NCI-H446 (cell line): Measurements from ENCODE around the gene HBG2.
A peak's percentile ranks its signal among the peaks of the same experiment; 100 is the strongest.
"Not testable (repeated sequence)": the region's sequence is repeated elsewhere in the genome, so short reads cannot be mapped to it uniquely, and the experiment has no call there.

Experiments used
- DNase-seq, 2 experiments: peaks; one replicate each; lab custom pipeline; 2025; lab: John Stamatoyannopoulos, UW

Gene HBG2

DNA sequence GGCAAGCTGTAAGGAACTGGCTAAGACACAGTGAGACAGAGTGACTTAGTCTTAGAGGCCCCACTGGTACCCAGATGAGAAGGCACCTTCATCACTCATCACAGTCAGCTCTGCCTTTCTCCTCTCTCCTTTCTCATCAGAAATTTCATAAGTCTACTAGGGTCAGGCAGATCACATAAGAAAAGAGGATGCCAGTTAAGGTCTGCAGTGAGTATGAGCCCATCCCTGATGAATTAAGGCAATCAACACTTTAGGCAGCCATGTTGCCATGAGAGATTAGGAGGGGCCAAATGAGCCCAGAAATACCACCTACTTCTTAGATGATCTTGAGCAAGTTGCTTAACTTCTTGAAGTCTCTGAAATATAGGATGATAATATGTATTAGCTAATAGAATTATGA lies 27.0 kb upstream of the HBG2 start:
- DNase-seq = no peak

DNA sequence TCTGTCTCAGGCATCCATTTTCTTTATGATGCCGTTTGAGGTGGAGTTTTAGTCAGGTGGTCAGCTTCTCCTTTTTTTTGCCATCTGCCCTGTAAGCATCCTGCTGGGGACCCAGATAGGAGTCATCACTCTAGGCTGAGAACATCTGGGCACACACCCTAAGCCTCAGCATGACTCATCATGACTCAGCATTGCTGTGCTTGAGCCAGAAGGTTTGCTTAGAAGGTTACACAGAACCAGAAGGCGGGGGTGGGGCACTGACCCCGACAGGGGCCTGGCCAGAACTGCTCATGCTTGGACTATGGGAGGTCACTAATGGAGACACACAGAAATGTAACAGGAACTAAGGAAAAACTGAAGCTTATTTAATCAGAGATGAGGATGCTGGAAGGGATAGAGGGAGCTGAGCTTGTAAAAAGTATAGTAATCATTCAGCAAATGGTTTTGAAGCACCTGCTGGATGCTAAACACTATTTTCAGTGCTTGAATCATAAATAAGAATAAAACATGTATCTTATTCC lies 26.1 kb upstream of the HBG2 start:
- DNase-seq = peak in 1 of 2 experiments; percentile 3

GRCh38 chr11:5279471-5280090 lies 25.0 kb upstream of the HBG2 start:
- no peak for DNase-seq

GRCh38 chr11:5277807-5278382 lies 23.3 kb upstream of the HBG2 start:
- DNase-seq = no peak

DNA sequence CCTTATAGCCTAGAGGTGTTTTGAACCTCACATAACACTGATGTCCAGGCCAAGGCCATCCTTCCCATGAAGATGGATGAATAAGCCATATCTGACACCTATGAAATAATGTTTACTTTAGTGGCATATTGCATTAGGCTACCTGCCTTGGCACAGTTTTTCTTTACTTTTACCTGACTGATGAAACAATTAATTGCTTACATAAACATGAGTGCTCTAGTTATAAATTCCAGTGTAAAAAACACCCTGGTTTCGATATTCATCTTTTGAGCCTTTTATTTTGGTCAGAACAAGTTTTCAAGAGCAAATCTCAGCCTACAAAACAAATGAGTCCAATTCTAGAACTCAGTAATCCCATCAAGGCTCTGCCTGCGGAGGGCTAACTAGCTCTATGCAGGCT lies 22.1 kb upstream of the HBG2 start:
- no peak for DNase-seq

DNA sequence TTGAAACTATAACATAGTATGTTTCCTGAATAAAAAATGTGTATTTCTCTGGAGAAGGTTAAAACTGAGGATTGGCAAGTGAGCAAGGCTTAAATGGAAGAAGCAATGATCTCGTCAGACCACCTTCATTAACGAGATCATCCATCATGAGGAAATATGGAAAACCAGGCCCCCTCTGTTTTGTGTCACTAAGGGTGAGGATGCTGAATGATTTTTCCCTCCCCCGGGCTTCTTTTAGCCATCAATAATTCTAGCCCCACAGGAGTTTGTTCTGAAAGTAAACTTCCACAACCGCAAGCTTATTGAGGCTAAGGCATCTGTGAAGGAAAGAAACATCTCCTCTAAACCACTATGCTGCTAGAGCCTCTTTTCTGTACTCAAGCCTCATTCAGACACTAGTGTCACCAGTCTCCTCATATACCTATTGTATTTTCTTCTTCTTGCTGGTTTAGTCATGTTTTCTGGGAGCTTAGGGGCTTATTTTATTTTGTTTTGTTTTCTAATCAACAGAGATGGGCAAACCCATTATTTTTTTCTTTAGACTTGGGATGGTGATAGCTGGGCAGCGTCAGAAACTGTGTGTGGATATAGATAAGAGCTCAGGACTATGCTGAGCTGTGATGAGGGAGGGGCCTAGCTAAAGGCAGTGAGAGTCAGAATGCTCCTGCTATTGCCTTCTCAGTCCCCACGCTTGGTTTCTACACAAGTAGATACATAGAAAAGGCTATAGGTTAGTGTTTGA lies 21.0 kb upstream of the HBG2 start:
- no peak for DNase-seq

- no peak for DNase-seq
These were observed 19.8 kb upstream of the HBG2 start for GRCh38 chr11:5274395-5274794.

GRCh38 chr11:5272395-5273017 lies 17.9 kb upstream of the HBG2 start:
- no peak for DNase-seq

DNA sequence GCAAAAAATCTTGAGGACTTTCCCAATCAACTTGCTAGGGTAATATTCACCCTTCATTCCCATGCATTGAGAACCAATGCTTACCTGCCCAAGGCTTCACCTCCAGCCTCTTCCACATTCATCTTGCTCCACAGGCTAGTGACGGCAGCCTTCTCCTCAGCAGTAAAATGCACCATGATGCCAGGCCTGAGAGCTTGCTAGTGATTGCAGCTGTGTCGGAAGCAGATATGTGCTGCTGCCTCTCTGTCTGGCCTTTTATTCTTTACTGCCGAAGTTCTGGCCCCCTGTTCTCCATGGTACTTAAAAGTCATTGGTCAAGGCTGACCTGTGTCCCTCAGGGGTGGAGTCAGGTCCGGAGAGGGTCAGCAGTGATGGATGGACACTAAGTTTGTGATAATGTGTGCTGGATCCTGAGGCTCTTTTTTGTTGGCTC lies 15.2 kb upstream of the HBG2 start, which contains the start of gene HBE1:
Gene HBE1, minus strand, starts transcription at position 231 of the 433 bp plus-strand sequence. Its CDS starts 55 bp downstream, at position 176.
- DNase-seq = no peak

- no peak for DNase-seq
These were observed 12.5 kb upstream of the HBG2 start for GRCh38 chr11:5267033-5267563.

GRCh38 chr11:5266609-5267008 lies 12.0 kb upstream of the HBG2 start:
- no peak for DNase-seq

DNA sequence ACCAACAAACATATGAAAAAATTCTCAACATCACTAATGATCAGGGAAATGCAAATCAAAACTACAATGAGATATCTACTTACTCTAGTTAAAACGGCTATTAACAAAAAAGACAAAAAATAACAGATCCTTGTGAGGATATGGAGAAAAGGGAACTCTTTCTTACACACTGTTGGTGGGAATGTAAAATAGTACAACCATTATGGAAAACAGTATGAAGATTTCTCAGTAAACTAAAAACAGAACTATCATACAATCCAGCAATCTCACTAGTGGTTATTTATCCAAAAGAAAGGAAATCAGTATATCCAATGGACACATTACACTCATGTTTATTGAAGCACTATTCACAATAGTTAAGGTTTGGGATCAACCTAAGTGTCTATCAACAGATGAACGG lies 11.3 kb upstream of the HBG2 start:
- no peak for DNase-seq

GRCh38 chr11:5258543-5259262 lies 4.1 kb upstream of the HBG2 start:
- DNase-seq = no peak

GRCh38 chr11:5257296-5257695 lies 2.7 kb upstream of the HBG2 start:
- DNase-seq = no peak

DNA sequence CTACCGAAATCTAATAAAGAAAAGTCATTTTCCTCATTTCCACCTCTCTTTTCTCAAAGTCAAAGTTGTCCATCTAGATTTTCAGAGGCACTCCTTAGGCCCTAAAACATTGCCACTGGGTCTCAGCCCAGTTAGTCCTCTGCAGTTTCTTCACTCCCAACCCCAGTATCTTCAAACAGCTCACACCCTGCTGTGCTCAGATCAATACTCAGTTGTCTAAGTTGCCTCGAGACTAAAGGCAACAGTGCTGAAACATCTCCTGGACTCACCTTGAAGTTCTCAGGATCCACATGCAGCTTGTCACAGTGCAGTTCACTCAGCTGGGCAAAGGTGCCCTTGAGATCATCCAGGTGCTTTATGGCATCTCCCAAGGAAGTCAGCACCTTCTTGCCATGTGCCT lies 558 bp downstream of the HBG2 start:
- not testable (repeated sequence) for DNase-seq

DNA sequence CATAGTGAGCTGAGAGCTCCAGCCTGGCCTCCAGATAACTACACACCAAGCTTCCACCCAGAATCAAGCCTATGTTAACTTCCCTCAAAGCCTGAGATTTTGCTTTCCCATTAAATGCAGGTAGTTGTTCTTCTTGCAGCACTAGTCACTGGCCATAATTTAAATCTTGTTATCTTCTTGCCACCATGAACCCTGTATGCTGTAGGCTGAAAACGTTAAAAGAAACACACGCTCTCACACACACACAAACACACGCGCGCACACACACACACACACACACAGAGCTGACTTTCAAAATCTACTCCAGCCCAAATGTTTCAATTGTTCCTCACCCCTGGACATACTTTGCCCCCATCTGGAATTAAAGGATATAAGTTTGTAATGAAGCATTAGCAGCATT lies 1.1 kb downstream of the HBG2 start:
- DNase-seq = not testable (repeated sequence)

GRCh38 chr11:5252919-5253265 lies 1.7 kb downstream of the HBG2 start:
- DNase-seq = no peak

- no peak for DNase-seq
These were observed 2.2 kb downstream of the HBG2 start for GRCh38 chr11:5252192-5252918.

- no peak for DNase-seq
These were observed 2.8 kb downstream of the HBG2 start for GRCh38 chr11:5251746-5252145.

DNA sequence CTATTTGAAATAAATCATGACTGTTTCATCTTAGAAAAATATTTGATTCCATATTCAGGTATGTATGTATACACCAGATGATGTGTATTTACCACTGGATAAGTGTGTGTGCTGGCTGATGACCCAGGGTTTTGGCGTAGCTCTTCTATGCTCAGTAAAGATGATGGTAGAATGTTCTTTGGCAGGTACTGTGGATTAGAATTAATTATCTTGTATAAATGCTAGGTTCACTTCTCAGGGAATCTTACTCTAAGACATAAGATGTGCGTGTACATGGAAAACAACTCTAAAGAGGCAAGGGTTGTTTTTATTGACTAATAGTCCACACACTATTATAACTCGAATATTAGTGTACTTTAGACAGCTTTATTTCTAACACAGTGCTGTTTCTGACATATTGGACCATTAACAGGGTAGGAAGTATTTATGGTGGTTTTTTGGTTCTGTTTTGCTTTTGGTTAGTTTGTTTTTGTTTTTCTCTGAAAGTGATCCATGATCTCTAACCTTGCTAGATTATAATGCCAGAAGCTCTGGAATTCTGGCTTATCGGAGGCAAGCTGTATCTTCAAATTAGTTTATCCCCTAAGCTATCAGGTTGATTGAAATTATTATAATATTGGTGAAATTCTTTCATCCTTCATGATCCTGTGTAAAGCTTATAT lies 3.9 kb downstream of the HBG2 start:
- no peak for DNase-seq
